NCI-H1436 (cell line): ENCODE measurements around the gene KCNIP4.

Experiments
- DNase-seq: peaks from one replicate; lab custom pipeline; 2025; lab: John Stamatoyannopoulos, UW

The KCNIP4 gene

DNA sequence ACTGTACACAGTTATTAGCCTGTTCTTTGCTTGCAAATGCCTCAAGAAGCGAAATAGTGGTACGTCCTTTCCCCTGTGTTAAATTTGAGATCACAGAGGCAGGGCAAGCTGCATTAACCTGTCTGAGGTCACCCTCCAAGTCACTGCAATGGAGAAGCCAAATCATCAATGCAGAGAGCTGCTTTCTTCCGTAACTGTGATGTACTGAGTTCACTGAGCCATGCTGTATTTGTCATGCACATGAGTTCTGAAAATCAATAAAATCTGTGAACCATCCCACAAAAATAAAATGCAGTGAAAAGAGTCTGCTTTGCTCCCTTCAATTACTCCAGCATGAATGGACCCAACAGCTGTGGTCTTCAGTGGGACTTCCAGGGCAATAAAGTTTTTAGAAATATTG is 393.5 kb downstream of the KCNIP4 start:
- DNase-seq: no peak

DNA sequence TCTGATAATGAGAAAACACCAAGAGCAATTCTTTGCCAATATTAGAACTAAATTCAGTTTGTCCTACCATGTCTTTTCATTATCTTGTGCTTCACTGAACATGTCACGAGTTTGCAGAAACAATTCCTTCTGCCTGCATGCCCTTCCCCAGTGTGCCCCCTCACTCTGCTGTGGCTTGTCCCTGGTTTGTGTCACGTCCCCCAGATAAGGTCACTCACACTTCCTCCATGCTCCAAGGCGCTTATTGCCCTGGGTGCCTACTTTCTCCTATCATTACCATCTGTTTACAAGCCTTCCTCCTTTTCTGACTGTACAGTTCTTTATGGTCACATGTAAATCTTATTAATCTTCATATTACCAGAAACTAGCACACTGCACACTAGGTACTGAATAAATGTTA is 394.1 kb downstream of the KCNIP4 start:
- no peak for DNase-seq

DNA sequence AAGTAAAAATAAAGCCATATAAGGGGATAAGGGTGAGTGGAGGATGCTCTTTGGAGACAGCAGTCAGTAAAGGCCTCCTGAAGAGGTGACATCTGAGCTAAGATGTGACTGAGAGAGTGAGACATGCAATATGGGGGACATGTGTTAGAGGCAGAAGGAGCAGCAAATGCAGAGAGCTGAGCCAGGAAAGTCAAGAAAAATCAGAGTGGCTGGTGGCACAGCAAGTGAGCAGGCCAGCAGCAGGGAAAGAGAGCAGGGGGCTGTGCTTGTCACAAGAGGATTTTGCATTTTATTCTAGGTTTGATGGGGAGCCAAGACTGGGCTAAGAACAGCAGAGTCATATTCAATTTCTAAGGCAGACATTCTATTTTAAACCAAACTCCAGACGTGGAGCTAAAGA is 394.5 kb downstream of the KCNIP4 start:
- no peak for DNase-seq

DNA sequence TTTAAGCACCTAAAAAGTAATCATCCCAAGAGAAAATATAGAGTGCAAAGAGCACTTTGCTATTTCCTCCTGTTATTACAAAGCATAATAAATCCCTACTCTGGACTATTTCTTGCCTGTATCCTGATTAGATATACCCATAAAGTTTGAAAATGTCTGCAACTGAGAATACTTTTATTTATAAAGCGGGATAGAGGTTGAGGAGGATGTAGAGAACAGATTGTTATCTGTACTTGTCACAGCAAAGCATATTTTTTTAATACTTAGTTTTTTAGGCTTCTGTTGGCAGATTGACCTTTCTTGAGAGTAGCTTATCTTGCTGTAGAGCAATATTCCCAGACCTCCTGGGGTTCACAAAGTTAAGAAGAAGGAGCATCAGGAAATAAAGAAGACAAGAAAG is 396.1 kb downstream of the KCNIP4 start:
- no peak for DNase-seq

DNA sequence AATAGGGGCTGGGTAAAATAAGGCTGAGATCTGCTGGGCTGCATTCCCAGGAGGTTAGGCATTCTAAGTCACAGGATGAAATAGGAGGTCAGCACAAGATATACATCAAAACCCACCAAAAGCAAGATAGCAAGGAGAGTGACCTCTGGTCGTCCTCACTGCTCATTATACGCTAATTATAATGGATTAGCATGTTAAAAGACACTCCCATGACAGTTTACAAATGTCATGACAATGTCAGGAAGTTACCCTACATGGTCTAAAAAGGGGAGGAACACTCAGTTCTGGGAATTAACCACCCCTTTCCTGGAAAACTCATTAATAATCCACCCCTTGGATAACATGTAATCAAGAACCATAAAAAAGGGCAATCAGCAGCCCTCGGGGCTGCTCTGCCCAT is 403.6 kb downstream of the KCNIP4 start:
- DNase-seq: no peak

DNA sequence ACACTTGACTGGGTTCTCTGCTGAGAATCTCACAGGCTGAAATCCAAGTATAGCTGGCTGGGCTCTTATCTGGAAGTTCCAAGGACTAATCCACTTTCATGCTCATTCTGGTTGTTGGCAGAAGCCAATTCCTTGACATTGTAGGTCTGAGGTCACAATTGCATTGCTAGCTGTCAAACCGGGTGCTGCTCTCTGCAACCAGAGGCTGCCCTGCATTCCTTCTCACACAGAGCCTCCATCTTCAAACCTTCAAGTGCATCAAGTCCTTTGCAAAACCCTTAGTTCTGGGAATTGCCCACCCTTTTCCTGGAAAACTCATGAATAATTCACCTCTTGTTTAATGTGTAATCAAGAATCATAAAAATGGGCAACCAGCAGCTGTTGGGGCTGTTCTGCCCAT is 404.2 kb downstream of the KCNIP4 start:
- no peak for DNase-seq

DNA sequence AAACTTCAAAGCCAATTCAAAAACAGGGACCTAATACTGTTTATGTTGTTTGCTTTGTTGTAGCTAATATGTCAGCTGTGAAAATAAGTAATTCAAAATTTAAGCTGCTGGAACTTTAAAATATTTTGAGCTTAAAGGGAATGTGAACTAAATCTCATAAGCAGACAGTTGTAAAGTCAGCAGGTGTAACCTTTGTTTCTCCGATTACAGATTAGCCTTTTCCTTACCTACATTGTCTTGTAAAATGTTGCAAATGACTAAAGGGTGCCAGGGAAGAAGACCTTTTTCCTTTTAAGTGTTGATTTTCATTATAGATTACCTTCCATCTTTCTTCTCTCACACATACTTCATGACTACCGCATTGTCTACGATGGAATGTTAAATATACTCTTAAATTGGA is 405.1 kb downstream of the KCNIP4 start:
- DNase-seq: no peak

DNA sequence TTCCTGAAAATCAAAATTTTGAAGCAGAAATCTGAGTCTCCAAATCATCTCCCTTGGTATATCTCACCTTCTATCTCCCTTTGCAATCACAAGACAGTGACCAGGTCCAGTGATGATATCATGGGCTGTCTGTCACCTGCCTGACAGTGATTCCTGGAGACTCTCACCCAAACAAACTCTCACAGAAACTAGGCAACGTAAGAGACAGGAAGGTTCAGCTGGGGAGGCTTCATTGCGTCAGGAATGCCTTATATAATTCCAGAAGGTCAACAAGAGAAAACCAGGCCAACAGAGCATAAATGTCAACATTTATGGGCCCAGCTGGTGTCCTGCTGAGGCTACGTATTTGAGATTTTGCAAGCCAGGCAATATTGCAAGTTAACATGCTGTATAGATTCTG is 412.7 kb downstream of the KCNIP4 start:
- no peak for DNase-seq

DNA sequence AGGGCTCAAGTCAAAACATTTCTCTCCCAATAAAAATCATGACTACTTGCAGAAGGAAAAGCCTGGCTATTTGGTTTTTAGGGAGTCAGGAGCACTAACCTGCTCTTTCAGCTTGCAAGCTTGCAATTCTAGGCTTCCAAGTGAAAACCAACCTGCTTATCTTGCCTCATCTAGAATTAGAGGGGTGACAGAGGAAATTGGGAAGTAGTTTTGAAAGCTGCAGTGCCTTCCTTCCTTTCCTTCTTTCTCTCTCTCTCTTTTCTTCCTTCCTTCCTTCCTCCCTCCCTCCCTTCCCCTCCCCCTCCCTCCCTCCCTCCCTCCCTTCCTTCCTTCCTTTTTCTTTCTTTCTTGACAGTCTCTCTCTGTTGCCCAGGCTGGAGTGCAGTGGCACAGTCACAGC is 417.5 kb downstream of the KCNIP4 start:
- no peak for DNase-seq

DNA sequence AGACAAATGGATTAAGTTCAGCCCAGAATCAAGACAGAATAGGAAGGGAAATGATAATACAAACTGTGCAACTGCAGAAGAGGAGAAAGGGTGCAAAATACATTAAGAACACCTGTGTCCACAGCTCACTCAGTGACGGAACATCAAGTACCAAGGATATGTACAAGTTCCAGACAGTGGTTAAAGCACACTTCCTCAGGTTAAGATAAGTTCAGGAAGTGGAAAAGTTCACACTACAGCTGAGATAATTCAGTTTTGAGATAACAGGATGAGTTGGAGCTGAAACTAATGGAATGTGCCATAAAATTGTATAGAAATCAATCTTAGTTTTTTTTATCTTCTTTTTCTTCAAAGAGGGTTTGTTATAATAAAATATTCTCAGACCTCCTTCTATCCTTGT is 419.4 kb downstream of the KCNIP4 start:
- no peak for DNase-seq

DNA sequence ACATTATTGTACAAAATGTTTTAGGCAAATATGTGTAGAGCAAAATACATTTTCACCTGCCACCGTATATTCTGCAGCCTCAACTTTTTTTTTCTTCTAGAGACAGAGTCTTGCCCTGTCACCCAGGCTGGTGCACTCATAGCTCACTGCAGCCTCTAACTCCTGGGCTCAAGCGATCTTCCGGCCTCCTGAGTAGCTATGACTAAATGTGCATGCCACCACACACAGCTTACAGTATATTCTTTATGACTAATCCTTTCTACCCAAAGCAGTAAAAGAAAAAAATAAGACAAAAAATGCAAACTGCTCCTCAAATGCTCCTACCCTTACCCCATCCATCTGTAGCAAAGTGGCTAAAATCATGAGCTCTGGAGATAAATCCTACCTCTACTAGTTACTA is 426.3 kb downstream of the KCNIP4 start:
- no peak for DNase-seq

DNA sequence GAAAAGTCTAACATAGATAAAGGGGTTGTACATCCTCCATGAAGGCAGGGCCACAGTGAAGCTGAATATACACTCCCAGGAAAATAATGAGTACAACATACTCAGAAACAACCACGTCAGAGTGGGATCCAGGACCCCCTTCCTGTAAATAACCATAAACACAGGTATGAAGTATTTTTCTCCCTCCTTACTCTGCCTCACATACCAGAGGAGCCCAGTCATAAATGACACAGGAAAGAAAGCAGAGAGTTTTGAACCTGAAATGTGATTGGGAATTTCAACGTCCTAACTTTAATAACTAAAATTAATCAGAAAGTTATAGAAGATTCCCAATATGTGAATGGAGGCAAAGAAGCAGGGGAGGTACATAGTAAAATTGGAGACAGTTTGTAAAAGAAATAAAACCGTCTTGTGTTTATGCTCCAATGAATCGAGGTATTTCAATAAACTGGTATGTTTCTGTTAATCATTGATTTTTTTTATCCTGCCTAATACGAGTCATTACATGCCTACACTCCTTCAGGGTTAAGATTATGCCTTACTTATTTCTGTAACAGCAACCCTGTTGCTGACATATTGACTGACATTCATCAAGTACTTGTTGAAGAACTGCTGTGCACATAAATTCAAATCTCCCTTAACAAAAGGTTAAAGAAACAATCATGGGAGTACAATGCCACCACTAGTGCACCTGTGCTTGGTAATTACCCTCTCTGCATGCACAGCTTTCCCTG is 431.3 kb downstream of the KCNIP4 start:
- DNase-seq: no peak

DNA sequence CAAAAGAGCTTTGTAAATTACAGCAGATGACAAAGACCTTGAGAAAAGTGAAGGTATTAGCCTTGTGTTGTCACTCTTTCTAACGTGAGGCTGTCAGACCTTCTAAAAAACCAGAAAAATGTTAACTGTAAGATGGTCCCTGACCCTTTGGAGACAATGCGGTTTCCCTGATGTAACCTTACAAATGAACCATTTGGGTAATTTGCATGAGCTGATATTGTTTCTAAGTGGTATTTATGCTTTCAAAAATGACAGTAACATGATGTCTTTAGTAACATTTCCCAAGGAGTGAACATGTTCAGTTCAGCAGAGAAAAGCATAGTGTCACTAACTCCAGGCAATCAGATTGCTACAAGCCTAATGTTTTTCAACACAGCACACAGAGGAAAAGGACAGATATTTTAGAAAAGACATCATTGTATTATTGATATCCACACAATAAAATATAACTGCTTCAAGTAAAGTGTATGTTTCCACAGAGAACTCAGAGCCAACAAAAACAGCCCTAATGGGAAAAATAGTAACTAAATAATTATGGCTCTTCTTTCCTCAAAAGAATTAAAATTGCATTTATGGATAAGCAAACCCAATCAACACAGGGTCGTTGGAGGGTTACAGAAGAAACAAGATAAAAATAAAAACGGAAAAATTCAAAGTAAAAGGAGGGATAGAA is 434.4 kb downstream of the KCNIP4 start:
- DNase-seq: no peak

DNA sequence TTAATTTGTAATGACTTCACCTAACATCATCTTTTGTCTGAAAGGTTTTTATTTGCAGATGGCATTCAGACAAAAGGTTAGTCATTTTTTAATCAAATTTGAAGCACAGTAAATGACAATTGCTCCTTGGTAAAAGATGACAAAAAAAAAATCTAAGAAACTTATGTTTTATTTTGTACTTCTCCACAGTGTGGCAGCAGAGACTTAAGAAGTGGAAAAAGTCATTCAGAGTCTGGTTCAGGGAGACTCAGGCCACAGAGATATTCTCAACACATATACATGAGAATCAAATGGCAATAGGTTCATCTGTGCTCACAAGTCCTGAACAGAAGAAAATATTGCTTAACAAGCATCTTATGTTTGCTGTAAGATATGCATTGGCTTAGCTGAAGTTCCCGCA is 436.2 kb downstream of the KCNIP4 start:
- DNase-seq: no peak

DNA sequence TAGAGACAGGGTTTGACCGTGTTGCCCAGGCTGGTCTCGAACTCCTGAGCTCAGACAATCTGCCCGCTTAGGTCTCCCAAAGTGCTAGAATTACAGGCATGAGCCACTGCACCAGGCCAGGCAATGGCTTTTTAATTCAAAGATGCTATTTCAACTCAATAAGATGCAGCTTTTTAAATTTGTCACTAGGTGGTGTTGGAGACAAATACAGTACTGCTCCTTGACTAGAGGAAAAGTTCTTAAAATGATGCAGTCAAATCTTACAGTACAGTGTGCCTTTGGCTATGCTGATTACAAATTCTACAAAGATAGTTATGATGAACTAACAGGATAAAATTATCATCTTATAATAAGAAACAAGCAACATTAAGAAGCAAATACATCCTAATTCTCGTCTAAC is 441.1 kb downstream of the KCNIP4 start:
- DNase-seq: no peak

DNA sequence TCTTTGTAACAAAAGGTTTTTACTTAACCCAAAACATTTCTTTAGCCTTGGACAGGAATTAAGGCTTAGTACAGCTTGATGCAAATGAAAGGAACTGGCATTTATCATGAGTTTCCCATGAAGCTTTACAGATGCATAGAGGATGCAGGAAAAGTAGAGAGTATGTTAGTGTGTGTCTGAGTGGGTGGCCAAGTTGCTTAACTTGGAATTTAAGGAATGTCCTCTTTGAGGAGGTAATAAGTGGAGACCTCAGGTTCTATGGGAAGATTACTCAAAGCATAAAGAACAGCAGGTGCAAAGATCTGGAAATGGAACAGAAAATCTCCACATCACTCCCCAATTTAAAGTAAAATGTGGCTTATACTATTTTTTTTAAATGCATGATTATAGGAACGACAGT is 457.9 kb downstream of the KCNIP4 start:
- DNase-seq: no peak

DNA sequence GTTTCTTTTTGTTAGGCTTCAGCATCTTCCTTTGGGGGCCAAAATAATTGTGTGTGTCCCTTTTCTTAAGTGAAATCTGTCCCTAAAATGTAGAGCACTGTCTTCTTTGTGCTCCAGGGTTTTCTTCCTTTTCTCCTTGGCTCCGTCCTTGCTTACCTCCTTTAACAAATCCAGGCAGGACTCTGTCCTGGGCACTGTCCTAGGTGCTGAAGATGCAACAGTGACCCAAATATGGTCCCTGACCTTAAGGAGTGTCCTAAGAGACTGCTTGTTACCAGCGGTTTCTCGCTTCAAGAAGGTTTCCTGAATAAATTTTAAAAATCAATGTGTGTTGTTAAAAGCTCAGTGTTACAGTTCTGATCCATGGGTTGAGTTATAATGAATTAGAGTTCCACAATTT is 471.8 kb downstream of the KCNIP4 start:
- no peak for DNase-seq

DNA sequence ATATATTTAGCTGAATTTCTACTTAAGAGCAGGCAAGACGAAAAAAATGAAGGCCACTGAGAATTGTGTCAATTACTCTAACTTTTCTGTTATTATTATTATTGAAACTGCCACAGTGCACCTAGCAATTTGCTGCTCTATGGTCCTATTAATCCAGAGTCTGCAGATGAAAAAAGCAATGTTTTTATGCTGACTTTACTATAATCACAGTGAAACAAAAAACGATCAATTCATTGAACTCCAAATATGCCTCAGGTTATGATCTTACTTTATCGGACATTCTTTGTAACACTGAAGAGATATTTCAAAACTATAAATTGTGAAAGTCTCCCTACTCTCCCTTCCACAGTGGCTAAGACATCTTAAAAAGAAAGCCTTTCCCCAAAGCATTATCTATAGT is 474.4 kb downstream of the KCNIP4 start:
- DNase-seq: no peak

DNA sequence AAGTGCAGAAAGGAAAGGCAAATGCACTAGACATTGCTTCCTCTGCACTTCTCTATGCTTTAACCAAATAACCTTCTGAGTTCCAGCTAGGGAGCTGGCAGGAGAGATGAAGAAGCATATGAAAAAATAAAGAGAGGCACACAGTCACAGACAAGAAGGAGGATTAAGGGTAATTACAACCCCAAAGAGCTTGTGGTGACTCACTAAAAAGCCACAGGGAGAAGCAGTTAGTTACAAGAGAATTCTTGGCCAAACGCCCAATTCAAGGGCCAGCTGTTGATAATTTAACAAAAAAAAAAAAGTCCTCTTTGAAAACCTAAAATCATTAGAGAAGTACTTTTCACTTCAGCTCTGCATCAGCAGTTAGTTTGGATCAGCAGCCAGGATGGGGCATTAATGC is 478.0 kb downstream of the KCNIP4 start:
- no peak for DNase-seq

DNA sequence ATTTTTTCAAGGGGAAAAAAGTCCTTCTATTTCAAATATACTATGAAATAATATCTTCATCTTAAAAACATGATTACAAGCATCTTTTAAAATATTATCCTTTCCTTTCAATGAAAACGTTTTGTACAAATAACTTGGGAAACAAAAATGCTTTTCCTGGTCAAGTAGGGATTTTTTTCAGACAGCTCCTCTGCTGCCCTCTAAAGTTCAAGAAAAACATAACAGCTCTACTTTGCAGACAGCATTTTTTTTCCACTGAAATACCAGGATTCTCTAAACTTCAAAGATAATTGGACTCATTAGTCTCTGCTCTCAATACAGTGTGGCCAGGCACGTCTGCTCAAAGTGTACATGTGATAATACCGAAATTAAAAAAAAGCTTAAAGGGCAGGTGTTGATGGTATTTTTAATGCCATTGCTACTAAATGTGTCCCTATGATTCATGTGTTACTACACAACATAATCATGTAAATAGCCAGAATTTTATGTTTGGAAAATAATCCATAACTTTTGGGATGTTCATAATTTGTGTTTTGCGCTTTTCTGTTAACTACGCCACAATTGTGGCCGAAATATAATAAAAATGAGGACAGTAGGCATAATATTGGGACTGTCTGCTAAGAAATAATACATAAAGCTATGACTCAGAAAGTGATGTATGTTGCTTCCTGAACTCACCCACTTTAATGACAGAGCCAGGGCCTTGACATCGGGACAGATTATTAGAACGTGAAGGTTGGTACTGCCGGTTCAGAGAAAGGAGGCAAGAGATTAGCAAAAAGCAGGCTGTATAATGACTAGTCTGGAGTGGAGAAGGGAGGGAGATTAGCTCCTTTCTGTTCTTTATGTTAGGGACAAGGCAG is 478.9 kb downstream of the KCNIP4 start:
- no peak for DNase-seq

DNA sequence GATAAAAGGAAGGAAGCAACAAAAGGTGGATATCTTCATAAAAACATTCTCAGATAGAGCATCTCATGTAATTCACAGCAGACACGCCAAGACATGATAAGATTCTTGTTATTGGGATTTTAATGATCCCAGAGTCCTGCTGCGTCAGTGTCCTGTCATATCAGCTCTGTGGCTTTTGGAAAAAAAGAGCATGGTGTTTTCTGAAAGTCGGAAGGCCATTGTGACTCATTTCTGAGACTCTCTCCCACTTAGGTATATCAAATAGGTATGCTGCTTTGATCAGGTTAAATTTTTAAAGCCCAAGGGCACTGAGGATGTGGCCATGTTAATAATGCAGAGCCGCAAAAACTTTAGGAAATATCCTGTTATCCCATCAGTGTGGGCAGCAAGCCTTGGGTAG is 481.0 kb downstream of the KCNIP4 start:
- DNase-seq: no peak

DNA sequence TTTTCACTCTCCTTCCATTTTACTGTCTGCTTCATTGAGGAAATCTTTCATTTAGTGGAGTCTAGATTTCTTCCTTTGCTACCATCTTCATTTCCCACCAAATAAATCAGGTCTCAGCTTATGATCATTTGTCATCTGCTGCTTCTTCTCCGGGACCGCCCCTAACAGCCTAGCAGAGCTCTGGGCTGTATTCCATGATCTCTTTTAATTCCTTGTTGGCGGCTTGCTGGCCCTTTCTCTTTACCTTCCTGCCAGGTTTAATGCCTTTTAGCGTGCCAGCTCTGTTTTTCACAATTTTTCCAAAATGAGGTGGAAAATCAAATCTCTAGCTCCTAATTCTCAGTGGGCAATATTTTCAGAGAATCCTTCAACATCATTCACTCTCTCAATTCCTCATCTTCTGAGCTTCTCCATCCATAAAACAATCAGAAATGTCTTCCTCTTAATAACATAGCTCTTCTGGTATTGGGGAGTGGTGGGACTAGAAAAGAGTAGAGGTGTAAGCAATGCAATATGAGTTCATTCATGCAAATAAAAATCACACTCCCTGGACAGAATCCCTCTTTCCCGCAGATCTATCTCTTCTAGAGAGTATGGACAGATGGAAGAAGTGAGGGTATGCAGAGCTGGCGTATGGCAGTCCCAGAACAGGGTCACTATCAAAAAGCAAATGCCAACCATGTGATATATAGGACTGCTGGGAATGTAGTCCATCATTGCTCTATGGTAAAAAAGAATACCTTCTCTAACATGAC is 491.3 kb downstream of the KCNIP4 start:
- DNase-seq: no peak
